DMS 273 treated with DMSO at 0.1 percent for 48 hours (cell line): ENCODE results near the gene SPACA7.
"Not testable (repeated sequence)": the region's sequence is repeated elsewhere in the genome, so short reads cannot be mapped to it uniquely, and the experiment has no call there.

Experiments used
- DNase-seq: peaks from one replicate; lab custom pipeline; 2025; lab: John Stamatoyannopoulos, UW

The SPACA7 gene

GRCh38 chr13:112424098-112424497, 47.9 kb downstream of the SPACA7 start:
- DNase-seq = no peak

- no peak for DNase-seq
Measured at GRCh38 chr13:112428704-112429103, 52.5 kb downstream of the SPACA7 start.

GRCh38 chr13:112431734-112432133, 55.6 kb downstream of the SPACA7 start:
- DNase-seq = no peak

GRCh38 chr13:112432734-112433133, 56.6 kb downstream of the SPACA7 start:
- DNase-seq = not testable (repeated sequence)

GRCh38 chr13:112433517-112433916, 57.4 kb downstream of the SPACA7 start:
- not testable (repeated sequence) for DNase-seq

GRCh38 chr13:112434032-112434431, 57.9 kb downstream of the SPACA7 start:
- DNase-seq = no peak

- DNase-seq = no peak
Measured at GRCh38 chr13:112434937-112435523, 58.9 kb downstream of the SPACA7 start.

- DNase-seq = no peak
Measured at GRCh38 chr13:112435973-112436372, 59.8 kb downstream of the SPACA7 start.

GRCh38 chr13:112438094-112438493, 61.9 kb downstream of the SPACA7 start:
- no peak for DNase-seq

GRCh38 chr13:112438515-112438914, 62.4 kb downstream of the SPACA7 start:
- no peak for DNase-seq

- DNase-seq = no peak
Measured at GRCh38 chr13:112441226-112441625, 65.1 kb downstream of the SPACA7 start.

GRCh38 chr13:112441779-112442310, 65.7 kb downstream of the SPACA7 start:
- DNase-seq = no peak

- no peak for DNase-seq
Measured at GRCh38 chr13:112442483-112443090, 66.4 kb downstream of the SPACA7 start.

- DNase-seq = no peak
Measured at GRCh38 chr13:112443191-112443994, 67.2 kb downstream of the SPACA7 start.

- DNase-seq = no peak
Measured at GRCh38 chr13:112443995-112444311, 67.8 kb downstream of the SPACA7 start.

GRCh38 chr13:112444416-112445399, 68.6 kb downstream of the SPACA7 start:
- no peak for DNase-seq

- no peak for DNase-seq
Measured at GRCh38 chr13:112445411-112446271, 69.5 kb downstream of the SPACA7 start.

- no peak for DNase-seq
Measured at GRCh38 chr13:112446347-112446861, 70.2 kb downstream of the SPACA7 start.

- no peak for DNase-seq
Measured at GRCh38 chr13:112446867-112447266, 70.7 kb downstream of the SPACA7 start.

GRCh38 chr13:112447306-112447705, 71.2 kb downstream of the SPACA7 start:
- DNase-seq = no peak
